Glomerular endothelial cell (primary cell): ENCODE measurements around the gene MED26. TPM values are rescaled to one million over a fixed set of nuclear protein-coding genes. Genes with fewer than 3 reads are reported as not detected.

ENCODE experiments used
- total RNA-seq: library from RNA; depleted of rRNA; stranded (reverse); fragments of >200 nt; gene quantifications from 2 replicates; pipeline ENCODE4 v1.2.3, GENCODE V29; 2015

MED26 gene
- total RNA-seq, 1 donor from 2014 or later, result 11.7 TPM

Other genes with a start within 250 kb of the MED26 start
- gene EPS15L1, start 156.2 kb downstream of the MED26 start, total RNA-seq, result 25.0 and 33.1 TPM in 2 replicates
- gene CALR3, start 132.0 kb downstream of the MED26 start, total RNA-seq, result not detected in 2 replicates
- gene C19orf44, start 131.8 kb downstream of the MED26 start, total RNA-seq, result 4.1 and 4.3 TPM in 2 replicates
- 9.8 and 22.3 TPM in 2 replicates for gene CHERP, start 85.8 kb downstream of the MED26 start, total RNA-seq
- gene SLC35E1, start 55.8 kb downstream of the MED26 start, total RNA-seq, result 34.1 and 45.6 TPM in 2 replicates
- gene SMIM7, start 31.9 kb upstream of the MED26 start, total RNA-seq, result 66.9 and 85.6 TPM in 2 replicates
- gene TMEM38A, start 32.9 kb upstream of the MED26 start, total RNA-seq, result 0.34 and 1.2 TPM in 2 replicates
- gene NWD1, start 91.6 kb upstream of the MED26 start, total RNA-seq, result 0.10 TPM in 1 of 2 replicates, not detected in the other
- gene SIN3B, start 201.2 kb upstream of the MED26 start, total RNA-seq, result 45.9 and 76.2 TPM in 2 replicates